DND-41 (cell line): ENCODE data around the gene C1orf21.

Source experiments
- ATAC-seq: fragments of 200-7000 bp; cut with Tn5 transposase; 3 replicates; pipeline ENCODE4 v1.9.1; 2021; ENCODE audit warnings: low read depth; ENCODE audit not compliant: insufficient read depth
- DNase-seq: peaks from one replicate; pipeline ENCODE4 v3.0.0-alpha.2; 2020
- H2AFZ ChIP-seq: 2 replicates; pipeline ENCODE4 v1.6.0; 2012; ENCODE audit warnings: low read depth, low read length
- H3K27ac ChIP-seq: 2 replicates; pipeline ENCODE4 v1.5.1; 2012; ENCODE audit warnings: low read length, inconsistent platforms
- H3K27me3 ChIP-seq: fragments of 200-600 bp; sonication (generic); 2 replicates; pipeline ENCODE4 v1.6.0; 2012; ENCODE audit warnings: low read length, mild to moderate bottlenecking, inconsistent platforms; ENCODE audit not compliant: insufficient read depth, poor library complexity
- H3K36me3 ChIP-seq: 2 replicates; pipeline ENCODE4 v1.5.1; 2012; ENCODE audit warnings: low read length, inconsistent platforms; ENCODE audit not compliant: insufficient read depth
- H3K4me1 ChIP-seq: 2 replicates; pipeline ENCODE4 v1.5.1; 2012; ENCODE audit warnings: mild to moderate bottlenecking, low read length; ENCODE audit not compliant: insufficient read depth
- H3K4me2 ChIP-seq: 2 replicates; pipeline ENCODE4 v1.6.0; 2012; ENCODE audit warnings: mild to moderate bottlenecking, moderate library complexity, low read length, inconsistent platforms; ENCODE audit not compliant: insufficient read depth
- H3K4me3 ChIP-seq, 2 experiments: fragments of 200-600 bp in 1 of 2; shearing (Covaris generic) in 1 of 2; 2 replicates each; pipeline ENCODE4 v1.5.1; 2012 to 2016; ENCODE audit warnings: inconsistent platforms in 2 of 2, low read length in 2 of 2, mild to moderate bottlenecking in 2 of 2, low read depth in 1 of 2, moderate library complexity in 1 of 2
- H3K79me2 ChIP-seq: 2 replicates; pipeline ENCODE4 v1.6.0; 2012; ENCODE audit warnings: low read length, inconsistent platforms; ENCODE audit not compliant: insufficient read depth
- H3K9ac ChIP-seq: 2 replicates; pipeline ENCODE4 v1.6.0; 2012; ENCODE audit warnings: low read depth, mild to moderate bottlenecking, inconsistent platforms, low read length, moderate library complexity
- H3K9me3 ChIP-seq: 2 replicates; pipeline ENCODE4 v1.5.1; 2012; ENCODE audit warnings: low read length, moderate library complexity, mild to moderate bottlenecking, inconsistent platforms; ENCODE audit not compliant: insufficient read depth, severe bottlenecking
- H4K20me1 ChIP-seq: 2 replicates; pipeline ENCODE4 v1.6.0; 2012; ENCODE audit warnings: low read length; ENCODE audit not compliant: insufficient read depth
- CTCF ChIP-seq: IDR thresholded peaks from 2 replicates; pipeline ENCODE4 v1.5.1; 2012; ENCODE audit warnings: borderline replicate concordance, low read length, moderate library complexity, mild to moderate bottlenecking; ENCODE audit not compliant: poor library complexity, severe bottlenecking; ENCODE audit errors: extremely low read depth
- EZH2 ChIP-seq: IDR thresholded peaks from 3 replicates; pipeline ENCODE4 v1.6.1; 2012; ENCODE audit warnings: borderline replicate concordance, low read depth, mild to moderate bottlenecking, moderate library complexity, low read length, inconsistent platforms; ENCODE audit not compliant: severe bottlenecking

Gene C1orf21

DNA sequence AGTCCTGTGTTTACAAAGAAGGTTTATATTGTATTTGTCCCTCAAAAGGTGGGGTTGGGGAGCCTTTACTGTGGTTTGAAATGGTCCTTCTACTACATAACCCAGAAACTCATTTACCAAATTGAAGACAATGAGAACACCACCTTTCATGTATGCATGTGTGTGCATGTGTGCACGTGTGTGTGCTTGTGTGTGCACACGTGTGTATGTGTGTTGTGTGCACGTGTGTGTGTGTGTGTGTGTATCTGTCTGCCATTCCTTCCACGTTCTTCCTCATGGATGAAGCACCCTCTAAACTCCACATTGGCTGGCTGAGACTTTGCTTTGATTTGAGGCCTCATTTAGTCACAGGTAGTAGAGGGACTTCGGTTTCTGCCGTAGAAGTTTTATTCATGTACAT is 229.7 kb downstream of the C1orf21 start:
- no peak overlapping the region for H3K9ac ChIP-seq
- ATAC-seq (no peak), DNase-seq (no peak)
- H3K79me2 ChIP-seq = no peaks in the 10 kb centered on the region
- H3K36me3 ChIP-seq = no peaks in the 10 kb centered on the region
- no peaks in the 10 kb centered on the region for H3K4me1 ChIP-seq
- H3K4me2 ChIP-seq = no peak overlapping the region
- no peaks in the 10 kb centered on the region for H3K27me3 ChIP-seq
- TF ChIP-seq EZH2 = no peak
- no peak for TF ChIP-seq CTCF
- H3K27ac ChIP-seq = no peak overlapping the region
- no peak overlapping the region for H3K4me3 ChIP-seq
- H4K20me1 ChIP-seq = no peaks in the 10 kb centered on the region
- no peak overlapping the region for H2AFZ ChIP-seq
- H3K9me3 ChIP-seq = no peaks in the 10 kb centered on the region

GRCh38 chr1:184617433-184618029 is 230.7 kb downstream of the C1orf21 start:
- Histone ChIP-seq H3K9ac (no peak overlapping the region), H3K79me2 (no peaks in the 10 kb centered on the region), H3K4me2 (no peak overlapping the region), H4K20me1 (no peaks in the 10 kb centered on the region), H3K27ac (no peak overlapping the region), H3K9me3 (no peaks in the 10 kb centered on the region), H2AFZ (no peak overlapping the region), H3K36me3 (no peaks in the 10 kb centered on the region), H3K4me3 (no peak overlapping the region), H3K27me3 (no peaks in the 10 kb centered on the region), H3K4me1 (no peaks in the 10 kb centered on the region)
- TF ChIP-seq CTCF (no peak), EZH2 (no peak)
- no peak for DNase-seq
- ATAC-seq = no peak

DNA sequence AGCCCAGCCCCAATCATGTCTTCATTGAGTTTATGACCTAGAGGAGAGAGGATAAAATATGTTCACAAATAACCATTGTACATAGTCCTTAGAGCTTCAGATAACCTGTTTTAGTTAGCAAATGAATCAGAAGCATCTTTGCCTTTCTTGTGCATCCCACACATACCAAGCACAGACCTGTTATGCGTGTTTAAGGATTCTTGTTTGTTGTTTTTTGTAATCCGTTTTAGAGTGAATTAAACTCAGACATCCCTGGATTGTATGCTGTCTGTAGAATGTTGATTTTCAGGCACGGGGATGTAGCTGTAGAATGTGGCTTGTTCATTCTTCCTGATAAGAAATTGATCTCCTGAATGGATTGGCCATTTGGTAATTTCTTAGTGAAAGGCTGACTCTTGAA is 232.0 kb downstream of the C1orf21 start:
- Histone ChIP-seq H4K20me1 (no peaks in the 10 kb centered on the region), H3K9ac (no peak overlapping the region), H3K79me2 (no peaks in the 10 kb centered on the region), H3K27ac (no peak overlapping the region), H3K27me3 (no peaks in the 10 kb centered on the region), H3K9me3 (no peaks in the 10 kb centered on the region), H3K4me2 (no peak overlapping the region), H3K36me3 (no peaks in the 10 kb centered on the region), H3K4me1 (no peaks in the 10 kb centered on the region), H2AFZ (no peak overlapping the region), H3K4me3 (no peak overlapping the region)
- ATAC-seq (no peak), DNase-seq (no peak)
- no peak for TF ChIP-seq EZH2
- TF ChIP-seq CTCF = no peak

DNA sequence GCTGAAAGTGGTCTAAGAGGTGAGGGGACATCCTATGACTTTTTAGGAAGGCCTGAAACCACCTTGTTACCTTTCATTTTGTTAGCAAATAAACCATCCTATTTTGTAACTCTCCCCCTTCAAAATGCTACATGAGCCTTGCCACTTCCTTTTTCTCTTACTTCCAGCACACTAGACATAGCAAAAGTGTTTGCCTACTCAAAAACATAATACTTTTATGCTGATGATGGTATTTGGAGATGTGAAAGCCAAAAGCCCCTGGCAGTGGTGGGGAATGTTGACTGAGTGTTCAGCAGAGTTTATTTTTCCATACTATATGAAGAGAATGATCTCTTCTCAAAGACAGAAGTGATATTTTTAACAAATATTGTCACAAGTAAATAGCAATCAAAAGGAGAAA is 233.6 kb downstream of the C1orf21 start:
- no peaks in the 10 kb centered on the region for H3K36me3 ChIP-seq
- no peaks in the 10 kb centered on the region for H3K9me3 ChIP-seq
- TF ChIP-seq EZH2 (no peak), CTCF (no peak)
- ATAC-seq (no peak), DNase-seq (no peak)
- H4K20me1 ChIP-seq = no peaks in the 10 kb centered on the region
- H3K79me2 ChIP-seq = no peaks in the 10 kb centered on the region
- no peak overlapping the region for H3K27ac ChIP-seq
- no peaks in the 10 kb centered on the region for H3K4me1 ChIP-seq
- H3K27me3 ChIP-seq = no peaks in the 10 kb centered on the region
- no peak overlapping the region for H2AFZ ChIP-seq
- no peak overlapping the region for H3K9ac ChIP-seq
- no peak overlapping the region for H3K4me2 ChIP-seq
- H3K4me3 ChIP-seq = no peak overlapping the region
